Hepatocyte (in vitro differentiated cells): ENCODE results near the gene PGP. TPM values are rescaled to one million over a fixed set of nuclear protein-coding genes. Genes with fewer than 3 reads are reported as not detected.

Experiments
- DNase-seq: peaks from one replicate; pipeline ENCODE4 v3.0.0-alpha.2; 2016; ENCODE audit warnings: low spot score
- H2AFZ ChIP-seq: fragments of 200-600 bp; sonication (generic); 2 replicates; pipeline ENCODE4 v1.6.0; 2016; ENCODE audit warnings: antibody characterized with exemption, mild to moderate bottlenecking
- H3K27ac ChIP-seq: fragments of 200-600 bp; sonication (generic); 2 replicates; pipeline ENCODE4 v1.5.1; 2016; ENCODE audit warnings: mild to moderate bottlenecking
- H3K27me3 ChIP-seq: fragments of 200-600 bp; sonication (generic); 2 replicates; pipeline ENCODE4 v1.6.1; 2016
- H3K36me3 ChIP-seq: fragments of 200-600 bp; sonication (generic); replicated peaks from 2 replicates; pipeline ENCODE4 v1.5.1; 2016; ENCODE audit warnings: low read depth; ENCODE audit not compliant: insufficient read depth
- H3K4me1 ChIP-seq: fragments of 200-600 bp; sonication (generic); 2 replicates; pipeline ENCODE4 v1.5.1; 2016; ENCODE audit warnings: mild to moderate bottlenecking, moderate library complexity; ENCODE audit not compliant: insufficient read depth
- H3K4me2 ChIP-seq: fragments of 200-600 bp; sonication (generic); 2 replicates; pipeline ENCODE4 v1.6.0; 2016
- H3K4me3 ChIP-seq: fragments of 200-600 bp; sonication (generic); 2 replicates; pipeline ENCODE4 v1.5.1; 2016; ENCODE audit warnings: mild to moderate bottlenecking
- H3K79me2 ChIP-seq: fragments of 200-600 bp; sonication (generic); 2 replicates; pipeline ENCODE4 v1.6.0; 2017; ENCODE audit warnings: mild to moderate bottlenecking
- H3K9me2 ChIP-seq: fragments of 200-600 bp; sonication (generic); replicated peaks from 2 replicates; pipeline ENCODE4 v1.6.0; 2017; ENCODE audit warnings: mild to moderate bottlenecking; ENCODE audit not compliant: insufficient read depth
- H3K9me3 ChIP-seq: fragments of 200-600 bp; sonication (generic); 2 replicates; pipeline ENCODE4 v1.5.1; 2016; ENCODE audit warnings: low read depth, mild to moderate bottlenecking
- H4K20me1 ChIP-seq: fragments of 200-600 bp; sonication (generic); 2 replicates; pipeline ENCODE4 v1.6.0; 2016; ENCODE audit warnings: mild to moderate bottlenecking; ENCODE audit not compliant: insufficient read depth, poor library complexity, severe bottlenecking
- EZH2 ChIP-seq: fragments of 200-600 bp; sonication (generic); IDR thresholded peaks from 2 replicates; pipeline ENCODE4 v1.6.1; 2016; ENCODE audit warnings: antibody characterized with exemption, mild to moderate bottlenecking, borderline replicate concordance
- EZH2phosphoT487 ChIP-seq: fragments of 200-600 bp; sonication (generic); IDR thresholded peaks from one replicate; pipeline ENCODE4 v1.6.1; 2018; ENCODE audit warnings: antibody characterized with exemption, mild to moderate bottlenecking, low read depth, moderate library complexity; ENCODE audit not compliant: unreplicated experiment, severe bottlenecking
- WGBS: methylation state at CpG from one replicate; pipeline ENCODE4 v1.1.6; 2016; ENCODE audit warnings: low lambda C conversion rate; ENCODE audit errors: missing lambda C conversion rate; 5-methylcytosine and 5-hydroxymethylcytosine counted together
- polyA plus RNA-seq: library from polyadenylated mRNA; unstranded; fragments of >200 nt; fragmentation: Nextera tagmentation; extraction: Ambion mirVana; gene quantifications from 2 replicates; pipeline ENCODE4 v1.2.1, GENCODE V29; 2016
- total RNA-seq: library from RNA; depleted of rRNA; stranded (reverse); fragments of >200 nt; gene quantifications from 2 replicates; pipeline ENCODE4 v1.2.3, GENCODE V29; 2014
- TF ChIP-seq, protein P1 (sequence below): fragments of 200-600 bp; sonication (generic); IDR thresholded peaks from 2 replicates; pipeline ENCODE4 v1.5.1; 2016; ENCODE audit warnings: antibody characterized with exemption, mild to moderate bottlenecking; ENCODE audit not compliant: poor library complexity

The PGP gene
- total and polyA plus RNA-seq, 2 experiments from 2014 or later: 20.6 to 38.0 TPM

GRCh38 chr16:2244926-2245795 is 30.5 kb upstream of the PGP start:
- no peak overlapping the region for H3K4me2 ChIP-seq
- TF ChIP-seq, protein P1, sequence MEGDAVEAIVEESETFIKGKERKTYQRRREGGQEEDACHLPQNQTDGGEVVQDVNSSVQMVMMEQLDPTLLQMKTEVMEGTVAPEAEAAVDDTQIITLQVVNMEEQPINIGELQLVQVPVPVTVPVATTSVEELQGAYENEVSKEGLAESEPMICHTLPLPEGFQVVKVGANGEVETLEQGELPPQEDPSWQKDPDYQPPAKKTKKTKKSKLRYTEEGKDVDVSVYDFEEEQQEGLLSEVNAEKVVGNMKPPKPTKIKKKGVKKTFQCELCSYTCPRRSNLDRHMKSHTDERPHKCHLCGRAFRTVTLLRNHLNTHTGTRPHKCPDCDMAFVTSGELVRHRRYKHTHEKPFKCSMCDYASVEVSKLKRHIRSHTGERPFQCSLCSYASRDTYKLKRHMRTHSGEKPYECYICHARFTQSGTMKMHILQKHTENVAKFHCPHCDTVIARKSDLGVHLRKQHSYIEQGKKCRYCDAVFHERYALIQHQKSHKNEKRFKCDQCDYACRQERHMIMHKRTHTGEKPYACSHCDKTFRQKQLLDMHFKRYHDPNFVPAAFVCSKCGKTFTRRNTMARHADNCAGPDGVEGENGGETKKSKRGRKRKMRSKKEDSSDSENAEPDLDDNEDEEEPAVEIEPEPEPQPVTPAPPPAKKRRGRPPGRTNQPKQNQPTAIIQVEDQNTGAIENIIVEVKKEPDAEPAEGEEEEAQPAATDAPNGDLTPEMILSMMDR: no peak
- TF ChIP-seq EZH2: no peak
- no peak for DNase-seq
- no peaks in the 10 kb centered on the region for H3K9me3 ChIP-seq
- no peaks in the 10 kb centered on the region for H3K9me2 ChIP-seq
- 96% methylated on average over 30 of the region's 30 CpGs for WGBS
- peaks cover 3% of the 10 kb centered on the region for H3K4me1 ChIP-seq
- peaks cover 30% of the 10 kb centered on the region for H3K79me2 ChIP-seq
- H3K27ac ChIP-seq: no peak overlapping the region
- no peak overlapping the region for H2AFZ ChIP-seq
- no peaks in the 10 kb centered on the region for H3K36me3 ChIP-seq
- no peaks in the 10 kb centered on the region for H4K20me1 ChIP-seq
- no peak overlapping the region for H3K4me3 ChIP-seq
- H3K27me3 ChIP-seq: no peaks in the 10 kb centered on the region

DNA sequence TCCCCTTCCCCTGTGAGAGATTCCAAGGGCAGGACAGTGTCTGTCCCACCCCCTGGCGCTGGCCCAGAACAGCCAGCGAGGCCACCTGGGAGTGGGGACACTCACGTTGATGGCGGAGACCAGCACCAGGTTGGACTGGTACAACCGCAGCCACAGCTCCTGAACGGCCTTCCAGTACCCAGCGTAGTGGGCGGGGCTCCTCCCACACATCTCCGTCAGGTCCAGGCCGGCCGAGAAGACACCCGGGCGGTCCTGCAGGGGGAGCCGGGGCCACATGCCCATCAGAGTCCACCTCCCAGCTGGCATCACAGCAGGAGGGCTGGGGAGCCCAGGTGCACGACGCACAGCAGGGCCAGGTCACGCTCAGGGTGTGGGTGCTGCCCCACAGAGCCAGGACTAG is 29.7 kb upstream of the PGP start:
- H3K9me2 ChIP-seq: no peaks in the 10 kb centered on the region
- H4K20me1 ChIP-seq: no peaks in the 10 kb centered on the region
- TF ChIP-seq, protein P1: no peak
- no peak for TF ChIP-seq EZH2
- TF ChIP-seq EZH2phosphoT487: no peak
- no peak overlapping the region for H3K27ac ChIP-seq
- H3K27me3 ChIP-seq: no peaks in the 10 kb centered on the region
- no peaks in the 10 kb centered on the region for H3K4me1 ChIP-seq
- no peak overlapping the region for H3K4me2 ChIP-seq
- H2AFZ ChIP-seq: no peak overlapping the region
- no peaks in the 10 kb centered on the region for H3K36me3 ChIP-seq
- no peaks in the 10 kb centered on the region for H3K9me3 ChIP-seq
- H3K79me2 ChIP-seq: peaks cover 22% of the 10 kb centered on the region
- WGBS: 91% methylated on average over 17 of the region's 17 CpGs
- H3K4me3 ChIP-seq: no peak overlapping the region
- no peak for DNase-seq

DNA sequence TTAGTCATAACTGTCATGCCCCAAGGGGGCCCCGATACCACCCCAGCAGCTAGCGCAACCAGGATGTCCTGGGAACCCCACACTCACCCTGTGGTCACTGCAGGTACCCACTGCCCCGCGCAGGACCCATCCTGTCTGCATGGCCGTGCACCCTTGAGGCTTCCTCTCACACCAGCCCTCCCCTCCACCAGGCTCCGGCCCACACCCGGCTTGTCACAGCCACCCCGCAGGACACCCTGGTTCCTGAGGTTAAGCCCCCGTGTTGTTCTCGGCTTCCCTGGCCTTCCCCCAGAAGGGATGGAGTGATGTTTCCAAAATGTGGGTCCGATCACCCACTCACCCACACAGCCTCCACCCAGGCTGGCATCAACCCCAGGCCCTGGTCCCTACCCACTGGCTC is 29.1 kb upstream of the PGP start:
- no peaks in the 10 kb centered on the region for H3K9me2 ChIP-seq
- no peaks in the 10 kb centered on the region for H3K4me1 ChIP-seq
- no peak for DNase-seq
- peaks cover 17% of the 10 kb centered on the region for H3K79me2 ChIP-seq
- no peak overlapping the region for H2AFZ ChIP-seq
- TF ChIP-seq EZH2phosphoT487: no peak
- TF ChIP-seq, protein P1: no peak
- TF ChIP-seq EZH2: no peak
- no peaks in the 10 kb centered on the region for H4K20me1 ChIP-seq
- no peaks in the 10 kb centered on the region for H3K9me3 ChIP-seq
- no peak overlapping the region for H3K4me2 ChIP-seq
- no peaks in the 10 kb centered on the region for H3K27me3 ChIP-seq
- H3K4me3 ChIP-seq: no peak overlapping the region
- H3K36me3 ChIP-seq: no peaks in the 10 kb centered on the region
- no peak overlapping the region for H3K27ac ChIP-seq
- 98% methylated on average over 6 of the region's 11 CpGs for WGBS
